Effector CD4-positive, alpha-beta T cell (primary cell): ENCODE data around the gene ACSL5.

Experiments
- DNase-seq: peaks from one replicate; pipeline ENCODE4 v3.0.0-alpha.2; 2020
- total RNA-seq: gene quantifications from one replicate; lab custom pipeline; 2026; lab: John Stamatoyannopoulos, UW

Gene ACSL5, protein sequence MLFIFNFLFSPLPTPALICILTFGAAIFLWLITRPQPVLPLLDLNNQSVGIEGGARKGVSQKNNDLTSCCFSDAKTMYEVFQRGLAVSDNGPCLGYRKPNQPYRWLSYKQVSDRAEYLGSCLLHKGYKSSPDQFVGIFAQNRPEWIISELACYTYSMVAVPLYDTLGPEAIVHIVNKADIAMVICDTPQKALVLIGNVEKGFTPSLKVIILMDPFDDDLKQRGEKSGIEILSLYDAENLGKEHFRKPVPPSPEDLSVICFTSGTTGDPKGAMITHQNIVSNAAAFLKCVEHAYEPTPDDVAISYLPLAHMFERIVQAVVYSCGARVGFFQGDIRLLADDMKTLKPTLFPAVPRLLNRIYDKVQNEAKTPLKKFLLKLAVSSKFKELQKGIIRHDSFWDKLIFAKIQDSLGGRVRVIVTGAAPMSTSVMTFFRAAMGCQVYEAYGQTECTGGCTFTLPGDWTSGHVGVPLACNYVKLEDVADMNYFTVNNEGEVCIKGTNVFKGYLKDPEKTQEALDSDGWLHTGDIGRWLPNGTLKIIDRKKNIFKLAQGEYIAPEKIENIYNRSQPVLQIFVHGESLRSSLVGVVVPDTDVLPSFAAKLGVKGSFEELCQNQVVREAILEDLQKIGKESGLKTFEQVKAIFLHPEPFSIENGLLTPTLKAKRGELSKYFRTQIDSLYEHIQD
- total RNA-seq, result 39.8 reads per million, percentile 63 among the genes with 10 or more reads in this experiment

DNA sequence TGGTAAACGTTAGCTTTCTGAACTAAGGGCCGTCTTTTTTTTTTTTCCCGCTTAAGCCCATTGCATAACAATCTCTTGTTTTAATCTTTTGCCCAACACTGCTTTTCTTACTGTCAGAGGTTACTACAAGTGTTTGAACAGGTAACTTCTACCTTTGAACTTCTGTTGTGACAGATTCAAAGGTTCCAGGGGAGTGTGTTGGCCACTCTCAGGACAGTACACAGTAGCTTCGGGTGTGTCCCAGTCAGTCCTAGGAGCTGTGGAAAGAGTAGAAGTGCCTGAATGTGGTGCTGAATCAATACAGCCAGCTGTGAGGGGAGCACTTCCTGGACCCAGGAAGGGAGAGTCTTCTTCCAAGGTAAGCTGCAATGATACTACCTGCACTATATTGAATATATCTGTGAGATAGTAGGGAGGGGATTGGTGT is at the start of gene ACSL5:
Gene ACSL5 (plus strand): TSS at position 205 of the 427 bp plus-strand sequence. CDS start 20,831 bp downstream, outside the sequence.
- DNase-seq, result no peak

DNA sequence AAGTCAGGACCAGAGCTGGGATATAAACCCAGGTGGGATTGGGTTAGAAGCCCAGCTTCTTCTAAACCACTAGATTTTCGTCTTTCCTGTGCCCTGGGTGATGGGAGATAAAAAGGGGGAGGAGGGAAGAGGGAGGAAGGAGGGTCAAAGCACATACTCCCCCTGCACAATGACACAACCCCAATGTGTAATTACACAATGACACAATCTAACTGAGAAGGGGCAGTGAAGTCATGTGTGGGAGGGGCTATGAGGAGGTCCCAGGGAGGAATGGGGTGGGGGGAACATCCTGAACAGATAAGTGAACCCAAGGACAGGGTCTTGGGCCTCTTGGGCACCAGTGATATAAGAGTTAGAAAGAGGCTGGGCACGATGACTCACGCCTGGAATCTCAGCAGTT is 46.2 kb upstream of the ACSL5 start:
- DNase-seq, result no peak

DNA sequence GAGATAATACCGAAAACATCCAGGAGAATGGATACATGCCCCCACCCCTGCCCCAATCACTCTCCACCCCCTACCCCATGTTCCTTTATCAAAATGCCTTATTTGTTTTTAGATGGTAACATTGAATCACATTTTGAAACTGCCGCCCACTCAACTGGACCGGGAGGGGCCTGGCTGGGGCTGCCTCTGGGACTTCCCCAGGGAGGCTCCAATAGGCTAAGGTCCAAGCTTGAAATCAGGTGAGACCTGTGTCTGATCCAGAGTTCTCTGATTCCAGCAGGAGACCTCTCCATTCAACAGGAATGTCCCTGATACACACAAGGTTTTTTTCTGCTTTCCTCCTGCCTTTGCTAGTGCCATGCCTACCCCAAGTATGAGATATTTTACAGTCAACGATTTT is 43.8 kb upstream of the ACSL5 start:
- DNase-seq, result no peak

- DNase-seq, result no peak
Observed at GRCh38 chr10:112330607-112331160, 43.2 kb upstream of the ACSL5 start.

DNA sequence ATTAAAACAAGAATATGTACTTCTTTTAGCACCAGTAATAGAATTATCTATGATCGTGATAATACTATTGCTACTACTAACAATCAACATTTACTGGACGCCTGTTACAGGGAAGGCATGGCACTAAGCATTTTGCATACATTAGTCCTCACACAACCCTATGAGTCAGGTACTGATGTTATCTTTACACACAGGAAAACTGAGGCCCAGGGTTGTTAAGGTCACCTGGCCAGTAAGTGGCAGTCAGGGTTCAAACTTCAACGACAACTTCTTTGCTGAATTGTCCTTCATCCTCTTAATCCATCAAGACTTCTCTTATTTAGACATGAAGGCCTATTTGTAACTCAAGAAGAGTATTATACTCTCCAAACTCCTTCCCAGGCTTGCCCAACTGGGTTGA is 41.9 kb upstream of the ACSL5 start:
- no peak for DNase-seq

DNA sequence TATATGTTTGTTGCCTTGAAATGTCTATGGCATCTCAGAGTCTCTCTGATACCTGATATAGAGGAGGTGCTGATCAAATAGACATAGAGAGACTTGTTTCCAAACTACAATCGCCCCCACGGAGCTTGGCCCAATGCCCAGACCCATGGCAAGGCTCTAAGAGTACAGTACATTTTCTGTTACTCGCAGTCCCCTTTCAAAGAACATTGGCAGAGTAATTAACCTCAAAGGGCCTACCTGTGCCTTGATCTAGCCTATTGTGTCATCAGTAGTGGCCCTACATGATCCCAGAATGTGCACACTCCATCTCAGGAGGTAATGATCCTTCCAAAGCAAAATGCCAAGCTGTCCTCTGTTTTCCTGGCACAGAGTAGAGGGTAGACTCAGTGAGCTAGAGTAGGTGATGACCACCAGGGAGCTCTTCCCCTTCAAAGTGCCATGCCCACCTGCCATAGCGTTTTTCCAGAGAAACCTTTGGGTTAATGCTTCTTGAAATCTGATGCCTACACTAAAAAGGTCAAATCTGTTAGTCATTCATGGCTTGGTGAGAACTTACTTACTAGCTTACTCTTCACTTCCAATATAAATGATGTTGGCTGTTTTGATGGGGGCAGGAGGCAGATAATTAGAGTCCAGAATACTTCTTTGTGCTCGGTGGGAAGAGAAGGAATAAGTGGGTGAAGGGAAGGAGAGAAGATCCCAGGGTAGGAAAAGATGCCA is 41.2 kb upstream of the ACSL5 start:
- DNase-seq, result no peak

GRCh38 chr10:112333452-112333851 is 40.5 kb upstream of the ACSL5 start:
- no peak for DNase-seq

DNA sequence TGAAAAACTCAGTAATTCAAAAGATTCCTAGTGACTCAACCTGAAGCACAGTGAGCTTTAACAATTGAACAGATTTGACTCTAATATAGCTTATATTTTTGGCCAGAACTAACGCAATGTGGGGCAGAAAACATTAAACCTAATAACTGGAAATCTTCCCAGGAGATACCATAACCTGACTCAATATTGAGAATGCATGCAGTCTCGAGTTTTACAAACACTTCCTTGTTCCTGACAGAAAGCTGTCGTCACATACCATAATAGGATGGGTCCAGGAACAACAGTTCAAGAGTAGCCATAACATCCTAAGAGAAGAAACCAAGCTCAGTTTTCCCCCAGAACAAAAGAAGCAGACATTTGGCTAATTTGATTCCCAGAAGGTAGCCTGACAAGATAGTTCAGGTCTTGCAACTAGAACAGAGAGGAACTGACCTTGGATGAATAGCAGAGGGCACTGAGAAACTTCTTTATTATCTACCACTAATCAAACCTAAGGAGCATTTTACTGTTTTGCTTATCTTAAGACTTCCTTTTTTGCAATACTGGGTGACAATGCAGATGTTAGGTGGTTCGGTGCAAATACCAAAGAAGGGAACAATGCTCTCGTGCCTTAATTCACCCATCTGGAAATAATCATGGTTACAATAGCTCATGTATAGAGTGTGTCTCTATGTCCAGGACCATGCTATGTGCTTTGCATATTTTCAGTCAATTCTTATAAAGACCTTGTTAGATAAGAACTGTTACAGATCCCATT is 38.6 kb upstream of the ACSL5 start:
- DNase-seq, result no peak

DNA sequence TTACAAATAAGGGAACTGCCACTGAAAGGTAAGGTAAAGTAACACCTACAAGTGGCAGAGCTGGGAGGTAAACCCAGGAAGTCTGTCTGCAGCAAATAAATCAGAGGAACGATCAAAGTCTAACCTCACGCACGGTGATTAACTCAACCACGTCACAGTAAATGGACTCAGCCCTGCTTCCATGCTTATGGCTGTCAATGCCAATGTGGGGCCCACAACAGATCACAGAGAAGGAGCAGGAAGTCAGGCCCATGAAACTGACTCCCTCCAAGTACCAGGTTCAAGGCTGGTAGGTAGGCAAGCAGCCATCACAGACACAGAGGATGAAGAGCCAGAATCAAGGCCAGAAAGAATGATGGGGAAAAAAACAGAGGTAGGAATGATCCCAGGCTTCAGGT is 38.0 kb upstream of the ACSL5 start:
- no peak for DNase-seq

GRCh38 chr10:112336556-112337201 is 37.2 kb upstream of the ACSL5 start:
- DNase-seq, result no peak

DNA sequence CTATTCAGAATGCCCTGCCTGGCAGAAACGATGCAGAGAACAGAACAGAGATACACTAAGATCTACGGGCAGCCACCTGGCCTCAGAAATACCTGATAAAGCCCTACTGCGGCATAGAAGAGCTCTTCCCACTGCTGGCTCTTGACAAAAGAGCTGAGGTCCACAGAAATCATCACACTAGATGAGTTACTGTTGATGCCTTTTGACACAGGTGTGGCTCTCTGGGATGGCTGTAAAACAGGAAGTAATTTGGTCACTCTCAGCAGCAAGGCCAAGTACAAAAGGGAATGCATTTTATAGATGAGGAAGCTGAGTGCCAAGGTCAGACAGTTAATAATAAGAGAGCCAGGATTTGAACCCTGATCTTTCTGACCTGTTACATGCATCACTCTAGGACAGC is 35.0 kb upstream of the ACSL5 start:
- no peak for DNase-seq

GRCh38 chr10:112340601-112341000 is 33.3 kb upstream of the ACSL5 start:
- DNase-seq, result no peak

GRCh38 chr10:112343056-112343806 is 30.7 kb upstream of the ACSL5 start:
- no peak for DNase-seq

GRCh38 chr10:112344261-112344660 is 29.7 kb upstream of the ACSL5 start:
- DNase-seq, result no peak

DNA sequence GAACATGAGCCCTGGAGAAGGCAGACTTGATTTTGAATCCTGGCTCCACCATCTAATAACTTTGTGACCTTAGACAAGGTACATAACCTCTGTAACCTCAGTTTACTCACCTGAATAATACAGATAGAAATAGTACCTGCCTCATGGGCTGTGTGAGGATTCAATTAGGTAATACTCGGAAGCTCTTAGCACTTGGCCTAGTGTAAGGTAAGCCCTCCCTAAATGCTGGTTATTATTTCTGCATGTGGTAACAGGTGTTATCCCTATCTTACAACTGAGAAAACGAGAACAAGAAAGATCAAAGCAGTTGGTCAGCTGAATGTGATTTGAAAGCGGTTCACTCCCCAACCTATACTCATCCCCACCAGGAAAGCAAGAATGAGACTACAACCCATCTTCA is 28.7 kb upstream of the ACSL5 start:
- no peak for DNase-seq

- no peak for DNase-seq
Observed at GRCh38 chr10:112345743-112346142, 28.2 kb upstream of the ACSL5 start.

DNA sequence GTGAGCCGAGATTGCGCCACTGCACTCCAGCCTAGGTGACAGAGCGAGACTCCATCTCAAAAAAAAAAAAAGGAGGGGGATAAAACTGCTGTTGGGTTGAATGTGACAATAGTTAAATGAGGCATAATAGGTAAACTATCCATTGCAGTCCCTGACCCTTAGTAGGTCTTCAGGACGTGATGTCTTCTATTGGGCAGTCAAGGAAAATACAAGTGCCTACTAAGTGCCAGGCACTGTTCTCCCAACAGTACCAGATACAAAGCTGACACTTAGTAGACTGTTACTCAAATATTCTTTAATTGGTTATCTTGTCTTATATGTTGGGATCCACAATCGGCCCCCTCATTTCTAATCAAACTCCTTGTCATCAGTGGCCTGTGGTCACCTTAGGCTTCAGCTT is 27.1 kb upstream of the ACSL5 start:
- DNase-seq, result no peak

GRCh38 chr10:112347709-112348671 is 25.9 kb upstream of the ACSL5 start:
- no peak for DNase-seq

GRCh38 chr10:112348759-112349158 is 25.2 kb upstream of the ACSL5 start:
- DNase-seq, result no peak
